ENCODE data around the gene MZB1. TPM values are rescaled to one million over a fixed set of nuclear protein-coding genes. Genes with fewer than 3 reads are reported as not detected.

The MZB1 gene
- total and polyA plus RNA-seq, 2 of the 13 experiments (the other 11 are each of a cell fraction or from before 2014, with no cell fraction given): 0.31 to 0.40 TPM

GRCh38 chr5:139376364-139376763 lies 13.3 kb downstream of the MZB1 start:
- FAIRE-seq (no peak), DNase-seq (ENCODE audit: low spot score) (no peak), ATAC-seq (no peak)
- CTCF ChIA-PET (ENCODE audit: low intra/inter-chr PET ratio, low total read pairs): no interaction called here
- Histone ChIP-seq H3K27me3 (ENCODE audit: control insufficient read depth in 1 of 2, insufficient read depth in 2 of 2, low read length in 2 of 2) (no peaks in the 10 kb centered on the region), H3K79me2 (ENCODE audit: insufficient read depth, low read length) (no peaks in the 10 kb centered on the region), H3K9me3 (ENCODE audit: low read length) (no peaks in the 10 kb centered on the region), H3K9ac (ENCODE audit: insufficient read depth, low read depth, low read length) (no peak overlapping the region), H3K36me3 (replicated peaks in 1 of 2; ENCODE audit: control insufficient read depth in 1 of 2, insufficient read depth in 2 of 2, low read length in 2 of 2) (peaks cover 0 to 5% of the 10 kb centered on the region in 2 experiments; a peak in 2 of 5 replicates), H3K4me1 (ENCODE audit: insufficient read depth, low read length) (peaks cover 16% of the 10 kb centered on the region), H3K4me2 (ENCODE audit: low read depth, low read length) (no peak overlapping the region), H3K27ac (ENCODE audit: extremely low read length, insufficient read depth, low read length) (no peak overlapping the region), H4K20me1 (ENCODE audit: insufficient read depth, low read length) (no peaks in the 10 kb centered on the region), H3K4me3 (replicated peaks in 1 of 3; ENCODE audit: insufficient read depth in 1 of 3, low read depth in 2 of 3, low read length in 3 of 3) (no peak overlapping the region), H2AFZ (ENCODE audit: low read length) (no peak overlapping the region)
- no TSS peak for BruUV-seq (replicated peaks)
- in situ Hi-C loops (cut with HindIII; ENCODE audit: extremely low pct_ligation_motif_present, low pct_unique_long_range_greater_than_20kb) (no loop called here), intact Hi-C loops (cut with micrococcal nuclease; ENCODE audit: unreplicated experiment) (no loop called here)
- WGBS (ENCODE audit: low lambda C conversion rate): 90% methylated on average over 5 of the region's 7 CpGs
- no peak for TF ChIP-seq MED13 (CRISPR knock-in tag; IDR thresholded peaks at IDR 0.05)
- TF ChIP-seq HDAC6 (IDR thresholded peaks at IDR 0.05; ENCODE audit: low read depth, low read length): no peak
- TF ChIP-seq ZNF547 (CRISPR knock-in tag; IDR thresholded peaks at IDR 0.05): no peak
- no peak for TF ChIP-seq NAIF1 (CRISPR knock-in tag; IDR thresholded peaks at IDR 0.05; ENCODE audit: borderline replicate concordance)
- TF ChIP-seq ZNF841 (CRISPR knock-in tag; IDR thresholded peaks at IDR 0.05; ENCODE audit: borderline replicate concordance): no peak
- TF ChIP-seq KLF12 (CRISPR knock-in tag; IDR thresholded peaks at IDR 0.05; ENCODE audit: borderline replicate concordance): no peak
- no peak for TF ChIP-seq ZNF230 (CRISPR knock-in tag; IDR thresholded peaks at IDR 0.05)
- no peak for TF ChIP-seq ZNF317 (CRISPR knock-in tag; IDR thresholded peaks at IDR 0.05)
- TF ChIP-seq MAFG (CRISPR knock-in tag; IDR thresholded peaks at IDR 0.05): no peak
- no peak for TF ChIP-seq ZSCAN21 (CRISPR knock-in tag; IDR thresholded peaks at IDR 0.05; ENCODE audit: borderline replicate concordance)
- no peak for TF ChIP-seq KAT7 (CRISPR knock-in tag; IDR thresholded peaks at IDR 0.05; ENCODE audit: borderline replicate concordance)
- POLR2A ChIA-PET: no interaction called here
